Anterior cingulate cortex (tissue), 58 donors: ENCODE results near the gene ASB13.
"Not testable (repeated sequence)": the region's sequence is repeated elsewhere in the genome, so short reads cannot be mapped to it uniquely, and the experiment has no call there.

Experiments used
- DNase-seq, 58 donors: peaks; one replicate each; lab custom pipeline; 2025; lab: John Stamatoyannopoulos, UW

Gene ASB13

DNA sequence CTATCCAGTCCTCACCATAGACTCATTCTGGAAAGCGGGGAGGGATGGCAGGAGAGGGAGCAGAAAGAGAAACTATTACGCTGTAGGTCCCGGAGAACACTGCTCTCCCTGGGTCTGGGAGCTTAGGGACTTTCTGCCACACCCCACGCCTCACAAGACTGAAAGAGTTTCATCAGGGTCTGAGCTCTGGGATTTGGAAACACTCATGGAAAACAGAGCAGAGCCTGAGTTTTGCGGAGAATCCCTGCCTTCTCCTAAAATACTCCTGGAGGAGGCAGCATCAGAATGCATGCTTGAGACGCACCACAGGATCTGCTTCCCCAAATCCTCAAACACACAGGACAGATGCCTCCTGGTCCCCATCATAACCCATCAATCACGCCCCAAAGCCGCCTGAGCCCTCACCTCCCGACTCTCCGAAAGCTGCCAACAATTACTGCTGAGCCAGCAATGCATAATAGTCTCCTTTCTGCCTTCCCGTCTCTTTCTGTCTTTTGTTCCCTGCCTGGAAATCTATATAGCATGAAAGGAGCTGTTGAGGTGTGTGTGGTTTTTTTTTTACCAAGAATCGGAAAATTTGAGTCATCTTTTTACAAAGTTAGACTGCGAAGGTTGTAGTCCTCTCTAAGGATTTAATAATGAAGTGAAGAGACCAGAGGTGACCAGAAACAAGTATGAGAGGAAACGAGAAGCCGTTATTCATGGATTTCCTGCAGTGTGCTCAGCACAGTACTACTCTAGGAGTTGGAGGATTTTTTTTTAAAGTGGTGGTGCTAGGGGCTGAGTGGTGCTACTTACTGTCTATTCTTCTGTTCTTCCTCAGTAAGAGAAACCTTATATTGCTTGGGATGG, 37.7 kb downstream of the ASB13 start:
- DNase-seq, result no peak

DNA sequence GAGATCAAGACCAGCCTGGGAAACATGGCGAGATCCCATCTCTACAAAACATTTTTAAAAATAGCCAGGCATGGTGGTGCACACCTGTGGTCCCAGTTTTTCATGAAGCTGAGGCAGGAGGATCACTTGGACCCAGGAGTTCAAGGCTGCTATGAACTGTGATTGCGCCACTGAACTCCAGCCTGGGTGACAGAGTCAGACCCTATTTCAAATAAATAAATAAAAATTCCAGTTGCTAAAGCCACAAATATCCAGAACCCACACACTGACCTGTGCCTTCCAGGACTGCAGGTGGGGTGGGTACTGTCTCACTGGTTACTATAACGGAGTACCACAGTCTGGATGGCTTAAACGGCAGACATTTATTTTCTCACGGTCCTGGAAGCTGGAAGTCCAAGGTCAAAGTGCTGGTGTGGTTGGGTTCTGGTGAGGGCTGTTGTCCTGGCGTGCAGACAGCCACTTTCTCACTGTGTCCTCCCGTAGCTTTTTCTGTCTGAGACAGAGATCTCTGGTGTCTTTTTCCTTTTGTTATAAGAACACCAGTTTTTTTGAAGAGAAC, 38.8 kb downstream of the ASB13 start:
- no peak for DNase-seq

DNA sequence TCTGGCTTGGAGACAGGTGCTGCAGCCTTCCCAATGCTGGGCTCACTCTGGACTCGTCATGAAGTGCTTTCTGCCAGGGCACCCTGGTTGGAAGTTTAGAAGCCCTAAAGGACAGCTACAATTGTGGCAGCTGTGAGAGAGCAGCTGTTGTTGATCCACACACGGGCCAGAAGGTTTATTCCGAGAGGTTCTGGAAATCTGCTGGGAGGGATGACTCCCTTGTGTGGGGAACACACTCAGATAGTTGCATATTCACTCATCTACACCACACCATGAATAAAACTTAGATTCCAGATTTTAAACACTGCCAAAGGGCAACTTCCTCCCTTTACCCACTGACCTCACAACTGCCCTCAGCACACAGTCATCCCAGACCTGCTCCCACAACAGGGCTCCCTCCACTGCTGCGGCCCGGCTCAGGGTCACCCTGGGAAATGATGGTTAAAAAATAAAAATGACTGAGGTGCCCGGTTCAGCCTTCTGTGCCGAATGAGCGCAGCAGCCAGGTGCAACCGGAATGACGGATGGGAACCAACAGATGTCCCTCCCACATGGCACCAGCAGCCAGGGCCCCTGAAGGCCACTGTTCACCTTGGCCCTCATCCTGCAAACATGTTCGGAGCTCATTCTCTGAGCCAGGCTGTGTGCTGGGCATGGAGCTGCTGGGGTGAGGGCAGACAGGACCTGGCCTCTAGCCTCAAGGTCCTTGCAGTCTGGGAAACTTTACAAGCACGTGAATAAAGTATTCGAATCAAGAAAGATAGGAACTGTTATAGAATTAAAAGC, 40.2 kb downstream of the ASB13 start:
- DNase-seq, result no peak

DNA sequence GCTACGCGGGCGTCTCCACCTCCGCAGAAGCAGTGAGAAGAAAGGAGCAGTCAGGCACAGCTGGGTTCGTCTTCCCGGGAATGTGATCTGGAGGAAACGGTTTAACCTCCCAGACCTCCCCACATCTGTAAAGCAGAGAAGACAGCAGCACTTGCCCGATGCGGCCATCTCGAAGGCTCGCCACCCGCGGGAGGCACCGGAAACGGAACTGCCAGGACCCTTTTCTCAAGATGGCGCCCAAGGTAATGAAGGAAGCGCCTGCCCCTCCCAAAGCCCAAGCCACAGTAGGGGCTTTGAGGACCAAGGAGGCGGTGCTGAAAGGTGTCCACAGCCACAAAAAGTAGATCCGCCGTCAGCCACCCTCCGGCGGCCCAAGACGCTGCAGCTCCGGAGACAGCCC, 41.7 kb downstream of the ASB13 start:
- DNase-seq, result no peak

DNA sequence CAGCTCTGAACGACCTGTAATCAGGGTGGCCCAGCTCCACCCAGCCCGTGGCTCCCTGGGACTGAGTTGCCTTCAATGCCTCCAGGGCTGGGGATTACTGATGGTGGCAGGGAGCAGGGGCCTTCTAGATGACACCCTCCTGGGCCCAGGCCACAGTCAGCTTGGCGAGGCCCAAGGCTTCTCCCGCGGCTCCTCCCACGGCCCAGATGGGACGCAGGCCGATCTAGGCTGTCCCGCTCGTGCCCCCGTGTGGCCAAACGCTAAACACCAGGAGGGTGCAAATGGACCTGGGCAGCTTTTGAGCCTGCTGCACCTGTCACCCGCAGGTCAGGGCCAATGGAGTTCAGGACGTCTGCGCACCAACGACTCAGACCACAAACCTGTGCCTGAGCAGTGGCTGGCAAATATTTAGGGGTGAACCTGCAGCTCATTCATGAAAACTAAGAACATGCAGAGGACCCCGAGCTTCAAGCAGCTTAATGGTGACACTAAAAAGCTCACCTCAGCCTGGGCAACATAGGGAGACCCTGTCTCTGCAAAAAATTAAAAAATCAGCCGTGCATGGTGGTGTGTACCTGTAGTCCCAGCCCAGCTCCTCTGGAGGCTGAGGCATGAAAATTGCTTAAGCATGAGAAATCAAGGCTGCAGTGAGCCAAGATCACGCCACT, 43.2 kb downstream of the ASB13 start:
- DNase-seq, result peak in 55 of 58 donors; percentile 8 to 81 (median 53)

DNA sequence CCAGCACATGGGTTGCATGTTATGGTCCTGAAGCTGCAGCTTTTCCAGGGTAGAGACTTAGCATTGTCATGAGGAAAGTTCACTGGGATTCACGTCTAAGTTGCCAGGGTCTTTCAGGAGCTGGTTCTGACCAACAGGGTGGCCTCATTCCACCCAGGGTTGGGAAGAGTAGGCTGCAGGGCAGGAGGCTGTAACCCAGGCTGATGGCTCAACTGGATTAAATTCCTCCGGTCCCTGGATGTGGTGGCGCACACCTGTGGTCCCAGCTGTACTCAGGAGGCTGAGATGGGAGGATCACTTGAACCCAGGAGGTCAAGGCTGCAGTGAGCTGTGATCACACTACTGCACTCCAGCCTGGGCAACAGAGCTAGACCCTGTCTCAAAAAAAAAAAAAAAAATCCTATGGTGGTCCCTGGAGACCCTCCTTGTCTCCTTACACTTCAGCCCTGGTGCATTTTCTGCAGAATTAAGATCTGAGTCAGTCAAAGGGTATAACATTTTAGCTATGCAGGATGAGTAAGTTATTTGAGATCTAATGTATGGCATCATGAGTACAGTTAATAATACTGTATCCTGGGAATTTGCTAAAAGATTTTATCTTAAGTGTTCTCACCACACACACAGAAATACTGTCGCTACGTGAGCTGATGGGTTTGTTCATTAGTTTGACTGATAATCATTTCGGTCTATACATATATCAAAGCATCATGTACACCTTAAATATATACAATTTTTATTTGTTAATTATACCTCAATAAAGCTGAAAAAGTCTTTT, 44.0 kb downstream of the ASB13 start:
- no peak for DNase-seq

DNA sequence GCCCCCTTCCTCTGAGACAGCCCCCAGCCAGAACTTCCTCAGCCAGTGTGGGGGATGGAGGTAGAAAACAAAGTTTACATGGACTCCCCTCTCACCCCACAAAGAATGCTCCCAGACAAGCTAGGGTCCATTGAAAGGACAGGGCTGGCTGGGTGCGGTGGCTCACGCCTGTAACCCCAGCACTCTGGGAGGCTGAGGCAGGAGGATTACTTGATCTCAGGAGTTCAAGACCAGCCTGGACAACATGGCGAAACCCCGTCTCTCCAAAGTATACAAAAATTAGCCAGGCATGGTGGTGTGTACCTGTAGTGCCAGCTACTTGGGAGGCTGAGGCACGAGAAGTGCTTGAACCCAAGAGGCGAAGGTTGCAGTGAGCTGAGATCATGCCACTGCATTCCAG, 45.0 kb downstream of the ASB13 start:
- not testable (repeated sequence) for DNase-seq

DNA sequence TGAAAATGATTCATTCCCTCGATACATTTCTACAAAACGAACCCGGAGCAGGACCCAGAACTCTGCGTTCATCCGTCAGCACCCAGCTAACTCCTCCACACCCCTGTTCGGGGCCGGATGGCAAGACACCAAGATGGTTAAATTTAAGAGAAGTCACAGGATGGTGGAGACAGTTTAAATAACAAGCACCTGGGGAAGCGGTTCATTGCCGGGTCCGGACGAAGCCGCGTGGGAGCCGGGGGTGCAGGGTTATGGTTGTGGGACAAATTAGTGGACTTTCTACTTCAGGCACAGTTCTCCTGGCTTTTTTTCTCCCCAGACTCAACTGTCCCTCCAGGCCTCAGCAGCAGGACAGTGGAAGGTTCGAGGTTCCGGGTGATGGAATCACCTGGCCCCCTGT, 45.4 kb downstream of the ASB13 start:
- DNase-seq, result no peak

DNA sequence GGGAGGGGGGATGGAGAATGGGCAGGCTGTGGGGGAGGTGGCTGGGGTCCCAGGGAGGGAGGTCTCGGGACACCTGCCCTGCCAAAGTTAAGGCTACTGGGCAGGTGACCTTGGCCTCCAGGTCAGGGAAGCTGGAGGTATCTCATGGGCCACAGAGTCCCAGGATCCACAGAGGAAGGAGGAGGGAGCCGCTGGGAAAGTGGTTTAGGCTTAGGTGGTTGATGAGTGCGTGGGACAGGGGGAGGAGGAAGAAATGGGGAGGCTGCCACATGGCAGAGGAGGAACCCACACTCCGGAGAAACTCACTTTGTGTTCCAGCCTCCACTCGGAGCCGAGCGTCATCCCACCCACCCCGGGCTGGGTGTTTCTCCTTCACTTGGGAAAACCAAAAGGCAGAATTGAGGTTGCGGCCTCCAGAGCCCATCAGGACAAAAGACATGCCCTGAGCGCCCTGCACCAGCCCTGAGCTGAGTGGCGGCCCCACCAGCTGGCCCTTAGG, 46.1 kb downstream of the ASB13 start:
- DNase-seq, result no peak

DNA sequence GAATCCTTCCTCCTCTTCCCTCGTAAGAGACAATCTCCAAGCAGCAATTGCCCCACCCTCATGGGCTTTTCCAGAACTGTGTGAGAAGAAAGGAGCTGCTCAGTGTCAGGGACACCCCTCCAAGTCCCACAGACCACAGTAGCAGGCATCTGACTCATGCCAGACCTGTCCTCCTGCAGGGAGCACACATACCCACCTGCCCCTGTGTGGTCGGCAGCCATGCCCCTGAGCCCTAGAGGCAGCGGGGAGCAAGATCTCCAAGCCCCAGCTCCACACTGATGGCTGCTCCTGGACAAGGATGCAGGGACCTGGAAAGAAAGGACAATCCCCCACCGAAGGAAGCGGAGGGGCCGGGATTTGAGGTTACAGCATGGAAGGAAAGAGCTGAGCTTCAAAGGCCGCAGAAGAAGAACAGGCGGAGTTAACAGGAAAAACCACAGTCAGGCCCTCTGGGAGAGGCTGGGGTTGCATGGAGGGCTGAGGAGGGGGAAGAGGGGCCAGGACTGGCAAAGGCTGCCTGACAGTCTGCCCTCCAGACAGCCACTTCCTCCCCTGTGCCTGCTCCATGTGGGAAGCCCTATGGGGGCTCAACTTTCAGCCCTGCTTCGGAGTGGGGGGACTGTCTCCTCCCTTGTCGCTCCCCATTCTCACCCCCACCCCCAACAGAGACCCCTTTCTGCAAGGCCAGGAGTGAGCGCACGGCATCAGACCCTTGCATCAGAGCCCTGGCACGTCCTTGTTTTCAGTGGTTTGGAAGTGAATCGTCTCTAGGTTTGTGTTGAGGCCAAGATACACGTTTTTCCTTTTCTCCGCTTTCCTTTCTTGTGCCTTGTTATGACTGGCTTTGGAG, 46.8 kb downstream of the ASB13 start:
- no peak for DNase-seq

DNA sequence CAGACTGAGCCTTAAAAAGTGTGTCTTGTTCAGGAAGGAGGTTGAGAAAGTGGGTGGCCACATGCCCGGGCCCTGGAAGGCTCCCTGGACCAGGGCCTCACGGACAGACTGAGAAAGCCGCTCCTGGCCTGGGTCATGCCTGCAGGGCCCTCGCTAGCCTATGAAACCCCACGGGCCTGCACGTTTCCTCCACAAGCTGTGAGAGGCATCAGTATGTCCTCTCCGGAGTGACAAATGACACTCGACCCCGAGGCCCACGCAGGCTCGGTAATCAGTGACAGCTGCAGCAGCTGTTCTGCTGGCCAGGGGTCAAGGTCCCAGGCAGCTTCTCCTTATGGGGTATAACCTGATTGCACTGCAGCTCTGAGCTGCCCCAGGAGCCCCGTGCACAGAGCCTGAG, 47.6 kb downstream of the ASB13 start:
- DNase-seq, result no peak

DNA sequence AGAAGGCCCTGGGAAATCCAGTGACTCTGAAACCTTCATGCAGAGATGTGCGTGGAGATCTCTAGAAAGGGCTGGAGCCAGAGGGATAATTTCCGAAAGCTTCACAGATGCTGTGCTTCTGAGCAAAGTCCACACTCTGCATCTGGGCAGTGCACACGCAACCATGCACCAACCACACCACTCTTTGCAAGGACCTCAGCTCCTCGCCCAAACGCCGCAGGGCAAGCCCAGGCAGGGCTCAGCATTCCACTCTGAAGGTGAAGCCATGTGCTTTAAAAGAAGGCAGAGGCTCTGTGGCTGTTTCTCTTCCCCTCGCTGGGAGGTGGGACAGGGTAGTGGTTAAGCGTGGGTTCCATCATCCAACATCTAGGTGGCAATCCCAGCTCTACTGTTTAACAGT, 48.4 kb downstream of the ASB13 start:
- DNase-seq, result no peak

DNA sequence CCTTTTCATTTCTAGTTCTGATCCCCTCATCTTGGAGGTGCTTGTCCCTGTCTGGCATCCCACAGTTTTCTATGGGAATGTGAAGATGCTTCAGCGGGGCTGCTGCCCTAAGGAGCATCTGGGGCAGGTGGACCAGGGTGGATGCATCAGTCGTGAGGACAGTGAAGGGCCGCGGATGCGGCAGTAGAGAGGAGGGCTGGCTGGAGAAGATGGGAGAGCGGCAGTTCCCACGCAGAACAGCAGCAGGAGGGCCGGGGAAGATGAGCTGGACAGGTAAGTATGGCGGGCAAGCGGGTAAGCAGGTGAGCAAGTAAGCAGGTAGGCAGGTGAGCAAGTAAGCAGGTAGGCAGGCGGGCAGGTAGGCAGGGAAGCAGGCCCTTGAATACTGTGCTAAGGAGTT, 48.9 kb downstream of the ASB13 start:
- no peak for DNase-seq

DNA sequence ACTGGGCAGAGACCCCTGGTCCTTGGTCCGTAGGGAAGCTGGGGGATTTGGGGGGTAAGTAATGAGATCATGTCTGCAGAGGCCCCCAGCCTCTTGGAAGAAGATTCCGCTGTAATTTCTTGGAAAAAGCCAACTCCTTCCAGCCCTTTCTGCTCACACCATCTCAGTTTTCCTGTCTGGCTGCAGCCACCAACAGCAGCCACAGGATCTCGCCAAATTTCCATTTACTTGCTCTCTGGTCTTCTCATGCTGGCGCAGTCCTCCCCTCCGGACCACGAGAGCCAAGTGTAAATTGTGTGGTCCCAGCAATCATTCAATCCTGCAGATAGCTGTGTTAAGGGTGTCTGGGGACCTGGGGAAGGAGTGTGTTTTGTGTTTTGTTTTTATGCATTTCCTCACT, 49.6 kb downstream of the ASB13 start:
- no peak for DNase-seq

DNA sequence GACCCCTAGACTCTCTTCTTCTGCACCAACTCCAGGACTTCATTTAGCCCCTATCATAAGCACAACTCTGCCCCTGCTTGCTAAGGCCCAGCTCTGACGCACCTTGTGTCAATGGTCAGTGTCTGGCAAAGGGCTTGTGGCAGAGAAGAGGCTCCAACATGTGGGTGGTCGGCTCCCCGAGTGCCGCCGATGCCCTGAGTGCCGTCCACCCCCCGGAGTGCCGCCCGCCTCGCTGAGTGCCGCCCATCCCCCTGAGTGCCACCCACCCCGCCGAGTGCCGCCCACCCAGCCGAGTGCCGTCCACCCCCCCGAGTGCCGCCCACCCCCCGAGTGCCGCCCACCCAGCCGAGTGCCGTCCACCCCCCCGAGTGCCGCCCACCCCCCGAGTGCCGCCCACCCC, 50.3 kb downstream of the ASB13 start:
- no peak for DNase-seq

DNA sequence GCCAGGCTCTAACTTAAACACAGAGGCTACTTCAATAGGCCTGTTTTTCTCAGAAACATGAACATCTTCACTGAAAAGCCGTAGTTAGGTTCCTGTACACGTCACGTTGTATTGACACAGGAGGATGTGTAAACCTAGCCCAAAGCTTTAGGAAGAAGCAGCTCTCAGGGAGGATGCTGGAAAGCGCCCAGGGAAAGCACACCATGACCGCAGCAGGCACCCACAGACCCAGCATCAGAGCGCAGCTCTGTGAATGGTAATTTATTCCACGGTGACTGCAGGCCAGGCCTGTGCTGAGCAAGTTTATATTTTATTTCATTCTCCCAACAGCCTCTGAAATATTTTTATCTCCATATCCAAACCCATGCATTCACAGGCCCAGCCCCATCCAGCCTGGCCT, 51.1 kb downstream of the ASB13 start:
- peak in 1 of 58 donors; percentile 38 for DNase-seq

DNA sequence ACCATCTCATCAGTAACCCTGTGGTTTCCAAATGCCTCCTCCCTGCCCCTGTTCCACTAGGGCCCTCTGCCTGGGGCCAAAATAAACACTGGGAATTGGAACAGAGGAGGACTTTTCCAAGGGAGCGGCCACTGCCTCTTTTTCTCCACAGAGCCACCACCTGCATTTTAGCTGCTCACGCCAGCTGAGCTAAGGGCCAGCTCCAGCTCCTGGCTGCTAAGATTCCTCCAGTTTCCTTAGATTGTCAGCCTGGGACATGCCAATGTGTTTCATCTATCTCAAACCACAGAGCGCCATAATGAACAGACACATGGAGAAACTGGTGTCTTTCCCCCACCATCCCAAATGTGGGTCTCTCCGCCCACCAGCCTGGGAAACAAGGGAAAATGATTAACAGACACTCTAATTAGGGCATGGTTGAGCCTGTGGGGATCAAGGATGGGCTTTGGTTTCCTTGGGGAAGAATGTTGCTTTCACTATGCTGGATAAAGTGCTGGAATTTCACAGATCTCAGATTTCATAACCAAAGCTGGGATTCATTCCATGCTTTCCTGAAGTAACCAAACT, 52.2 kb downstream of the ASB13 start:
- peak in 1 of 58 donors; percentile 6 for DNase-seq

DNA sequence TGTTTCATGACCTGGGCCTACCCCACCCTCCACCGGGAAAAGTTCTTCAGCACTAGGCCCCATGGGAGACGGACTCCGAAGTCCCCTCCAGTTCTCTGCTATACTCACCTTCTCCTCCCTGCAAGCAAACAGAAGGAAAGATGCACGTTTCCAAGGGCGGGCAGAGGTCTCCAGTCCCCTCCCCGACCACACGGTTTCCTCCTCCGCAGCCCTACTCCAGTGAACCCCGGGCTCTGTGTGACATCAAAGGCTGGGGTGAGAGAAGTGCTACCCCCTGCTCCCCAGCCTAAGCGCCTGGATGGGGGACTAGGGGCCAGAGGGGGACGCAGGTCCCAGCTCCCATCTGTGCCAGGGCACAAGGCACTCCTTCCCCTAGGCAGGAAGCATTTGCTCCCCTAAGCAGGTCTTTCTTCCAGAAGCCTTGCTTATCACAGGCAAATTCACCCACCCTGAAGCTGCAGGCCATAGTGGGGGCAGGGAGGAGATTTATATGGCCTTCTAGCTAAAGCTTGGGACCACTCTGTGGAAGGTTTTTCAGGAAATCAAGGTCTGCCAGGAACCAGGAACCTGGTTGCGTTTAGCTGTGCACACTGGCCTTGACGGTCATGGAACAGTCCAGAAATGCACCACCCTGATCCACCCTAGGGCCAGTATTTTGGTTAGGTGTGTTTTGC, 52.8 kb downstream of the ASB13 start:
- no peak for DNase-seq
